ENCODE results near the gene KRTAP5-2. TPM values are rescaled to one million over a fixed set of nuclear protein-coding genes. Genes with fewer than 3 reads are reported as not detected.

Gene KRTAP5-2
- total RNA-seq, 1 experiment from 2014 or later = not detected

DNA sequence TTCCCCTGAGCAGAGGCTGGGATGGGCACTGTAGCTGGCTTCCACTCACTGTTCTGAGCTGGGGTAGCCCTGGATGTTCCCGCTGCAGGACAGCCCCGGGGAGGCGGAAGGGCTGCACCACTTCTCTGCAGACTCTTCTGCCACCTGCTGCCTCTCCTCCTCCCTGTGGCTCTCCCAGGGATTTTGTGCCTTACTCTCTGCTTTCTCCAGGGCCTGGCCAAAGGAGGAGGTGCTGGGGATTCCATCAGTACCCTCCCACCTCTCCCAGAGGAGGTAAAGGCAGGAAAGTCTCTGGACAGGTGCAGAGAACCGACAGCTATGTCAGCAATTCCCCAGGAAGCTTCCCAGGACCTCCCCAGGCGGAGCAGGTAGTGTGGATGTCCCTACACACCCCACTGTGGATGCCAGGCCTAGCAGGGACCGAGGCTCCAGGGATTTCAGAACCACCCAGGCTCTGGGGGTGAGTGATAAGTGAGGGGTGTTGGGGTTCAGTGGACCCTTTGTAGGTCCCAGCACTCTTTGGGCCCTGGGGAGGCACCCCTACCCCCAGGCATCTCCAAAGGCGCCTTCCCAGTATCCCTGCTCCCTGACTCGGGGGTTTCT, 37.3 kb downstream of the KRTAP5-2 start:
- DNase-seq (ENCODE audit: low spot score) = no peak
- in situ Hi-C loops (cut with HindIII; ENCODE audit: low sequenced_read_pairs) = no loop called here

GRCh38 chr11:1560002-1560648, 38.0 kb downstream of the KRTAP5-2 start:
- in situ Hi-C loops (cut with HindIII; ENCODE audit: low sequenced_read_pairs) = no loop called here
- no peak for DNase-seq (ENCODE audit: low spot score)

DNA sequence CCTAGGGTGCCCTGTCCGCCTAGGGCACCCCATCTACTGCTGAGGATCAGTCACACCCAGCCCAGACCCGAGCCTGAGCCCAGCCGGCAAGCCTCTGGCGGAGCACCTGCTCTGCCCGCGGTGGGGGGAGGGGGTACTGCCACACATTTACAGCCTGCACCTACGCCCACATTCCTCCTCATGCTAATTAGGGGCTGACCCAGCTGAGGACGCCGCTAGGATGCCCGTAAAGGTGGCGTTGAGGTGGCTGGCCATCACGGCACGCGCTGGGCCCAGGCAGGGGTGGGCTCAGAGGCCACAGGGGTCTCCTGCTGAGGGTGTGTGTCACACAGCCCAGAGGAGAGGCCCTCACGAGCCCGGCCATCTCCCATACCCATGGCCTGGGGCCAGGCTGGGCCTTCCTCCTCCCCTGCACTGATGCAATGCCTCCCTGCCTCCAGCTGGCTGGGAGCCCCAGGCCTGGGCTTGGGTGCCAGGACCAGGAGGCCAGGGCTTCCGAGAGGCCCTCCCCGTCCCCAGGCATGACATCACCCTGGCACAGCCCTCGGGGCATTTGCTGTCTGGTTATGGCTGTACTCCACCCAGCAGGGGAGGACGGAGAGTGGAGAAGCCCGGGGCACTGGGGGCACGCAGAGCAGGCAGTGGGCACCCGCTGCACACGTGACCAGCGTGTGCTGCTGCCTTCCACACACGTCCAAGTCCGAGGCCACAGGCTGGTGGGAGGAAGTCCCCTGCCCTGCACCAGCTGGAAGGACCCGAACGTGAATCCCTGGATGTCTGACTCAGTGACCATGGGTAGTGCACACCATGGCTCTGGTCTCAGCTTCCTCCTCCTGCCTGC, 38.8 kb downstream of the KRTAP5-2 start:
- peak; percentile 96 for DNase-seq (ENCODE audit: low spot score)
- in situ Hi-C loops (cut with HindIII; ENCODE audit: low sequenced_read_pairs) = no loop called here

DNA sequence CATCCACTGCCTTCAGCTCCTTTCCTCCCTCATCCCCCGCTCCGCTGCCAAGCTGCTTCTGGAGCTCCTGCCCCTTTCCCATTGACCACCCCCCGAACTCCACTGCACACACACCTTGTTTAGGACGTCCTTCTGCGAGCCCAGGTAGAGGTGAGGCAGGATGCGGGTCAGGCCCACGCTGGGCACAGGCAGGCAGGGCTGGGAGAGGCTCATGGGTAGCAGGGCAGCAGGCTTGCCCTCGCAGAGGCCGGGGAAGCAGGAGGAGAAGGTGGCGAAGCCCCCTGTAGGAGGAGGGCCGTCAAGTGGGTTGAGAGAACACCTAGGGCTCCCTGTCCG, 39.4 kb downstream of the KRTAP5-2 start:
- peak; percentile 24 for DNase-seq (ENCODE audit: low spot score)
- in situ Hi-C loops (cut with HindIII; ENCODE audit: low sequenced_read_pairs) = no loop called here

- in situ Hi-C loops (cut with HindIII; ENCODE audit: low sequenced_read_pairs) = no loop called here
- peak; percentile 63 for DNase-seq (ENCODE audit: low spot score)
Observed at GRCh38 chr11:1557904-1558774, 40.0 kb downstream of the KRTAP5-2 start.

GRCh38 chr11:1557051-1557884, 40.8 kb downstream of the KRTAP5-2 start:
- in situ Hi-C loops (cut with HindIII; ENCODE audit: low sequenced_read_pairs) = no loop called here
- DNase-seq (ENCODE audit: low spot score) = no peak

- no peak for DNase-seq (ENCODE audit: low spot score)
- in situ Hi-C loops (cut with HindIII; ENCODE audit: low sequenced_read_pairs) = no loop called here
Observed at GRCh38 chr11:1556278-1556902, 41.7 kb downstream of the KRTAP5-2 start.

GRCh38 chr11:1555713-1556153, 42.4 kb downstream of the KRTAP5-2 start:
- in situ Hi-C loops (cut with HindIII; ENCODE audit: low sequenced_read_pairs) = no loop called here
- DNase-seq (ENCODE audit: low spot score) = no peak

GRCh38 chr11:1554981-1555712, 42.9 kb downstream of the KRTAP5-2 start:
- no peak for DNase-seq (ENCODE audit: low spot score)
- in situ Hi-C loops (cut with HindIII; ENCODE audit: low sequenced_read_pairs) = no loop called here

DNA sequence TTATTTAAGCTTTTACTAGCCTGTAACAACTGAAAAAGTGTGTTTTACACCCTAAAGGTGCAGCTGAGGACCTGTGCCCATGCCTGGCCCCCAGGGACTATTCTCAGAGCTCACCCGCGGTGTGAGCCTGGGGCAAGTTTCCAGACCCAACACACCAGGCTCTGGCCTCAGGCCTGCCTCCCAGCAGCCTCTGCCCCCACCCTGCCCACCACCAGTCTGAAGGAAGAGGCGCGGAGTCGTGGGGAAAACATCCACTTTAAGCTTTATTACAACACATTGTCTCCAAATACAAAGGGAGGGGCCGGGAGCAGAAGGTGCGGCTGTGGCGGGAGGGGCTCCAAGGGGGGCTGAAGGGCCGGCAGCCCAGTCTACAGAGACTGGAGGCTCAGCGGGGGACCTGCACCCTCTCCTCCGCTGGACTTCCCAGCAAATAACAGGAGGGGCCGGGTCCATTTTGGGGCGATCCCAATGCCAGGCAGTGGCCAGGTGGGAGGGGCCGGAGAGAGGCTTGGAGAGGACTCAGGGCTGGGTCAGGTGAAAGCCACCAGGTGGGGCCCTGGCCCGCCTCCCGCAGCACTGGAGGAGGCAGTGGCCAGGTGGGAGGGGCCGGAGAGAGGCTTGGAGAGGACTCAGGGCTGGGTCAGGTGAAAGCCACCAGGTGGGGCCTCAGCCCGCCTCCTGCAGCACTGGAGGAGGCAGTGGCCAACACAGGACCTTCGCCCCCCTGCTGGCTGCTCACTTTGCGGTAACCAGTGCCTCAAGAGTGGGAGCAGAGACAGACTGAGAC, 44.1 kb downstream of the KRTAP5-2 start:
- in situ Hi-C loops (cut with HindIII; ENCODE audit: low sequenced_read_pairs) = no loop called here
- peak; percentile 40 for DNase-seq (ENCODE audit: low spot score)

DNA sequence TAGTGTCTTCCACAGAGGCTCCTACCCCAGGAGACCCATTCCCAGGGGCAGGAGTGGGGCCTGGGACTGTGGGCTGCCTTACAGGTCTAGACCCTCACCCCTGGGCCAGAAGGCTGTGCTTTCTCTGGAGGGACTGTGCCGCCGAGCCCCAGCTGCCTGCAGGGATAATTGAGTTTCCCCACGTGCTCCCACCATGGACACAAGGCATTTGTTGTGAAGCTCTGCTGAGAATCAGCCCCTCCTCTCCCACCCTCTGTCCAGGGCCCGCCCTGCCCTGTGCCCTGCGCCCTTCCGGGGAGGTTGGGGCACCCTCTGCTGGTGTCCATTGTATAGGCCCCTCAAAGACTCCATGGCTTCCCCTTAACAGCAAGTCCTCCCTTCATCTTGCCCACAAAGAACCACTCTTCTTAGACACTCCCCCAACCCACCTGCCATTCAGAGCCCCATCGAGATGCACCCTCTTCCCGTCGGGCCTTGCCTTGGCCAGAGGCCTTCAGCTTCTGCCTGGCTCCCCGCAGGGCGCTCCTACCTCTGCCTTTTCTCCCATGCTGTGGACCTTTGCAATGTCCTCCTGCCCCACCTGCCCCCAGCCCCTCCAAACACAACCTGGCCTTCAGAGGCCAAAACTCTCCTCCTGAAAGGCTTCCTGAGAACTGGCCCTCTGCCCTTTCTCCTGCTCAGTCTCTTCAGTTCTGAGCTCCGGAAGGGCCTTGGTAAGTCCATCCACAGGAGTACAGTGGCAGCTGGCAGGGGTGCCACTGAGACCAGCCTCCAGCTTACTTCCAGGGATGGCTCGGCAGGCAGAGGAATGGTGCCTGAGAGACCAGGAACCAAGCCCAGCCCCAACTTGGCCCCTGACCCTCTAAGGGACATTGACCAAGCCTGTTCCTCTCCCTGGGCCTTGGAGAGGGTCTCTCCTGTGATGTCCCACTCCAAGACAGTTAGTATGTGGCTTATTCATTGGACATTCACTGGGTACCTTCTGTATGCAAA, 48.5 kb downstream of the KRTAP5-2 start:
- in situ Hi-C loops (cut with HindIII; ENCODE audit: low sequenced_read_pairs) = no loop called here
- no peak for DNase-seq (ENCODE audit: low spot score)

GRCh38 chr11:1548221-1549070, 49.6 kb downstream of the KRTAP5-2 start:
- in situ Hi-C loops (cut with HindIII; ENCODE audit: low sequenced_read_pairs) = no loop called here
- DNase-seq (ENCODE audit: low spot score) = peak; percentile 78

GRCh38 chr11:1547467-1548098, 50.5 kb downstream of the KRTAP5-2 start:
- no peak for DNase-seq (ENCODE audit: low spot score)
- in situ Hi-C loops (cut with HindIII; ENCODE audit: low sequenced_read_pairs) = no loop called here

Measured in G401 (cell line).